Daoy (cell line): Measurements from ENCODE around the gene PAQR9. TPM values are rescaled to one million over a fixed set of nuclear protein-coding genes. Genes with fewer than 3 reads are reported as not detected.
A peak's percentile ranks its signal among the peaks of the same experiment; 100 is the strongest.

ENCODE experiments used
- DNase-seq: peaks from one replicate; pipeline ENCODE4 v3.0.0-alpha.2; 2015; ENCODE audit warnings: low read depth
- total RNA-seq: library from RNA; depleted of rRNA; stranded (reverse); fragments of >200 nt; shearing (Covaris generic); gene quantifications from 2 replicates; pipeline ENCODE4 v1.2.3, GENCODE V29; 2014

PAQR9 gene
- total RNA-seq, 1 experiment from 2014 or later = 0.17 TPM

GRCh38 chr3:142951794-142952193, 11.7 kb downstream of the PAQR9 start:
- no peak for DNase-seq

DNA sequence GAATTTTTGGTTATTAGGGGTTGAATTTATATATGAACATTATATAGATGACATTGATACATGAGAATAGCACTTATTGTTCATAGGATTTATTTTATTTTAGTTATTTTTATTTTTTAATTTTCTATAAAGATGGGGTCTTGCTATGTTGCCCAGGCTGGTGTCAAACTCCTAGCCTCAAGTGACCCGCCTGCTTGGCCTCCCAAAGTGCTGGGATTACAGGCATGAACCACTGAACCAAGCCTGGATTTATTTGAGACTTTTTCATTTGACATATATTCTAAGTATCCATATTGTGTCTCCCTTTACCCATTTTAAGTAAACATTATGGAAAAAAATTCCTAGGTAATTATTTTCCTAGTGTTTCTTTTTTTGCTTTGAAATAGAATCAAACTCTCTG, 12.5 kb downstream of the PAQR9 start:
- no peak for DNase-seq

DNA sequence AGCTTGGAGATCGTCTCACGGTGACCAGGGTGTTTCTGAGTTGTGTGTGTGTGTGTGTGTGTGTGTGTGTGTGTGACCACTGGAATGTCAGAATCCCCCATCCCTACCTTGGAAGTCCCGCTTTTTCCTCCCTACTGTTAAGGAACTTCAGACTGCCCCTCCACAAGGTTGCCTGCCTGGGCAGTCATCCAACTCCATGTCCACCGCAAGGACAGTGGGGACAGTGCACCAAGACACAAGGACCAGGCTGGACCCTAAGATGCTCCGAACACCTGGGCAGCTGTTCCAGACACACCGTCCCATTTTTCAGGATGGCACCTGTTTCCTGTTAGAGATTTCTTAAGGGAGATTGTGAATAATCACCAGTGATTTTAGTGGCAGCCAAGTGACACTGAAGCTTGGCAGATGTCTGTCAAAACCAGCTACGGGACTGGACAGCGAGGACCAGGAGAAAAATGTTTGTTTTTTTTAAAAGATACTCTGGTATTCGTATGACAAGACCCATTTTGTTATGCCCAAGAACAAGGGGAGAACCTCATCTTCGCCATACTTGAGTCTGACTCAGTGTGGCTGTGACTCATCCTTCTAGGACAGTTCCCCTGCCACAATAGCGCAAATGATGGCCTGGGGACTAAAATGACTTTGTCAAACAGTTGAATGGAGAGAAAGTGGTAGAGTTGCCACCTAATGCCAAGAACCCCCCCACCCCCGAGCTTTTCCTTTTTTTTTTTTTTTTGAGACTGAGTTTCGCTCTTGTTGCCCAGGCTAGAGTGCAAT, 15.5 kb downstream of the PAQR9 start:
- peak; percentile 69 for DNase-seq

DNA sequence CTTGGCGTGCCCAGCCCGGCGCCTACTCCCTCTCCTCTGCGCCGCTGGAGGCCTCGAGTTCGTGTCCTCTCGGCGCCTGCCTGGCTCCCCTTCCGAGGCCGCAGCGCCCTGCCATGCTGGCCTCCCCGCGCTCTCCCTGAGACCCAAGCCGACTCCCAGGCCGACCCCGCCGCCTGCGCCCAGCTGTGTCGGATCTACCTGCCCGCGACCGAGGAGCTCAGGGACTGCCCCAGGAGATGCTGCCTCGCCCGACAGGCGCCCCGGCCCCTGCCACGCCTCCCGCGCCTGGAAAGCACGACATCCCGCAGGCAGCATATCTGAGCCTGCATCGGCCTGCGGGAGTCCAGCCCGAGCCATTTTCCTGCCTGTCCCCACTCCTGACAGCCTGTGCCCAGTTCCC, 16.1 kb downstream of the PAQR9 start:
- no peak for DNase-seq

GRCh38 chr3:142946861-142947260, 16.6 kb downstream of the PAQR9 start:
- DNase-seq = no peak

- no peak for DNase-seq
Observed at GRCh38 chr3:142945023-142945422, 18.5 kb downstream of the PAQR9 start.

GRCh38 chr3:142944342-142944741, 19.1 kb downstream of the PAQR9 start:
- DNase-seq = no peak

GRCh38 chr3:142943870-142944269, 19.6 kb downstream of the PAQR9 start:
- no peak for DNase-seq

DNA sequence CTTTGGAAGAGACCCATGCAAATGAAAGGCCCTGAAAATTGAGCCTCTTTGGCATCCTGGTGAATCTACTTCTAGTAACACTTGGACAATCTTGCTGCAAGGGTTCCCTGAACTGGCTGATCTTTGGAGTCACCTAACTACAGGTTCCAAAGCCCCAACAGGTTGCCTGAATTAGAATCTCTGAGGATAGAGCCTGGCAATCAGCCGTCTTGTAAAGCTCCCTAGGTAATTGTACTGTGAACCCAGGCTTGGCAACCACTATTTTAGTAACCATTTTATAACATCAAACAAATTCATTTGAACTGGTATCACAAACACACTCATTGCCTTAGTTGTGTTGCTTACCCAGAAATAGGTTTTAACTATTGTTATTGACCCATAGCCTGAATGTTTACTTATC, 20.1 kb downstream of the PAQR9 start:
- no peak for DNase-seq

GRCh38 chr3:142941373-142942123, 21.9 kb downstream of the PAQR9 start:
- no peak for DNase-seq

GRCh38 chr3:142940472-142940871, 23.0 kb downstream of the PAQR9 start:
- peak; percentile 15 for DNase-seq

- DNase-seq = no peak
Observed at GRCh38 chr3:142940000-142940399, 23.5 kb downstream of the PAQR9 start.

DNA sequence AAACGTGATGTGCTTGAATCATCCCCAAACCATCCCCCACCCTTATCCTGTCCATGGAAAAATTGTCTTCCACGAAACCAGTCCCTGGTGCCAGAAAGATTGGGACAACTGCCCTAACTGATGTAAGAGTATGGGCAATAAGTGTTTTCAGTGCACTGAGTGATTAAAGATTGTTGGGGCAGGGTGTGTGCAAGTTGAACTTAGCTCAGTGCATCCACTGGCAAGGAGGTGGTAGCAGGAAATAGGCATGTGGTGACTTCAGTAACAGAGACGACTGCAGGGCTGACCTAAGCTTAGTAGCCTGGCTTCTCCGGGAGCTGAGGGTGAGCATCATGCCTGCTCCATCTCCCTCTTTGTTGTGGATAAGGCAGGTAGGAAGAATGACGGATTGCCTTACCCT, 27.5 kb downstream of the PAQR9 start:
- no peak for DNase-seq

DNA sequence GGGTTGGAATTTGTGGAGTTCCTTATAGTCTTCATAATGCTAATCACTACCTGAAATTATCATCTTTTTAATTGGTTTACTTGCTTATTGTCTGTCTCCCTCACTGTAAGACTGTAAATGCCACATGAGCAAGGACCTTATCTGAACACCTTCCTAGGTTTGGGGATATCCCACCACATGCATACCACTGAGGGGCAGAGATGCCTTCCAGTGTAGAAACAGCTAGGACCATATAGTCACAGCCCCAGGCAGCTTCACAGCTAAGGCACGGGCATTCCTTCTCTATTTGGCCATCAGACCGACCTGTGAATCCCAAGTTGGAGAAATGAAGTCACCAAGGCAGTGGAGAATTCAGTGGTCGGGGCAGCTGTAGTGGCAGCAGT, 28.6 kb downstream of the PAQR9 start:
- DNase-seq = no peak

DNA sequence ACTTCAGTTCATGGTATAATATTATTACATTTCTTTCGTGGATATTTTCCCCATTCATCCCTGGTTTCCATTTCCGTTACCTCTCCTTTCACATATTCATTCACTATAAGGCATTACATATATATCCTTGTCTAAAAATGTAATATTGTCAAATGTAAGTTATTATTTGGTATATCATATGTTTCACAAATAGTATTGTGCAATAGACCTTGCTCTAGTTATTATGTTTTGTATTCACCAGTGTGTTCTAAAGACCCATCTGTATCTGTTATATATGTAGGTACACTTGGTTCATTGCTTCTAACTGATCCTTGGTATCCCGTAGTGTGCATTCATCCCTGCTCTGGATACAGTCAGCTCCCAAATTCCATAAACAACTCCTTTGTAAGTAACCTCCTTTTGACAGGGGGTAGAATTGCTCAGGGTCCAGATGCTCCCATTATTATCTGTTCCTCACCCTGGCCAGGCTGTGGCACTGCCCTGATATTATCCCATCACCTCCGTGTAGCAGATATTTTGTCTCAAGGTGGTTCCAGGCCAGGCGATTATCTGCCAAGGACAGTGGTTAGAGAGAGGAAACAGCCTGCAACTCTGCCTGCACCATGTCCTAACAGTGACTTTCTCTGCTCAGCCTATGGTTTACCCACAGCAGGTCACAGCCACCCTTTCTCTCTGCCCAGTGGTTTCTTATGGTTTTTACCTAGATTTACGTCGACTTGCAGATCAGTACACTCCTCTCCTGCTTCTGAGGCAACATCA, 29.2 kb downstream of the PAQR9 start:
- no peak for DNase-seq

GRCh38 chr3:142931222-142931621, 32.3 kb downstream of the PAQR9 start:
- DNase-seq = peak; percentile 23

- no peak for DNase-seq
Observed at GRCh38 chr3:142930463-142930862, 33.0 kb downstream of the PAQR9 start.

GRCh38 chr3:142929890-142930289, 33.6 kb downstream of the PAQR9 start:
- DNase-seq = no peak

- DNase-seq = peak; percentile 53
Observed at GRCh38 chr3:142929109-142929508, 34.4 kb downstream of the PAQR9 start.

DNA sequence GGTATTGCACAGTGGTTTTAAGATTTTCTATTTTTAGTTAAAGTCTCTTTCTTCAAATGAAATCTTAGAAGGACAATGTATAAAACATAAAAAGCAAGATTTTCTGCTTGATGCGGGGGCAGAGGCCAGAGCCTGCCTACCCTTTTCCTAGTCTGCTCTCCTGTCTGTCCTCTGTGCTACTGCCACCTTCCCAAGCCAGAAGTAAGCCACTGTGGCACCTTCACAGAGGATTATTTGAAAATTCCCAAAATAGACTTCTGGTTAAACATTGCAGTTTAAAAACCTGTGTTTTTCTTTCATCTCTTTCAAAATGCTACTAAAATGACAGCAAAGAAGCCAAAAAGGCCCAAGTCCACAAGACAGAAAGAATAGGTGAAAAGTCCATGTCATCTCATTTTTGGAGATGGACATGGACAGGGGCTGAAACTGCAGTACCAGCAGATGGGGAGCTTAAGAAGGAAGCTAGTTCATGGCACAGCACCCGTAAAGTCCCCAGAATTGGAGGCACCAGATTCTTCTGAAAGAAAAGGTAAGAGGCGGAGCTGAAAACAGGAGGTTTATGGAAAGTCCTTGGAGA, 37.0 kb downstream of the PAQR9 start:
- no peak for DNase-seq

- DNase-seq = no peak
Observed at GRCh38 chr3:142925140-142925539, 38.3 kb downstream of the PAQR9 start.

DNA sequence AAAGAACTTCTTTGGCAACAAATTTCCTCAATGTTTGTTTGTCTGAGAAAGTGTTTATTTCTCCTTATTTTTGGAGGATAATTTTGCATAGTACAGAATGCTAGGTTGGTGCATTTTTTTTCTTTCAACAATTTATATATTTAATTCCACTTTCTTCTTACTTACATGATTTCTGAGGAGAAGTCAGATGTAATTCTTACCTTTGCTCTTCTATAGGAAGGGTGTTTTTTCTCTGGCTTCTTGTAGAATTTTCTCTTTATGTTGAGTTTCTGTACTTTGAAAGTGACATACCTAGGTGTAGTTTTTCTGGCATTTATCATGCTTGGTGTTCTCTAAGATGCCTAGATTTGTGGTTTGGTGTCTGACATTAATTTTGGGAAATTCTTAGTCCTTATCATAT, 39.8 kb downstream of the PAQR9 start:
- DNase-seq = no peak
